NCI-H146 treated with DMSO at 0.1 percent for 48 hours (cell line): ENCODE results near the gene KLK3.
A peak's percentile ranks its signal among the peaks of the same experiment; 100 is the strongest.
"Not testable (repeated sequence)": the region's sequence is repeated elsewhere in the genome, so short reads cannot be mapped to it uniquely, and the experiment has no call there.

Source experiments
- DNase-seq: peaks from one replicate; lab custom pipeline; 2025; ENCODE audit not compliant: unreplicated experiment; lab: John Stamatoyannopoulos, UW

KLK3 gene

GRCh38 chr19:50859849-50860248 is 5.1 kb downstream of the KLK3 start:
- no peak for DNase-seq

DNA sequence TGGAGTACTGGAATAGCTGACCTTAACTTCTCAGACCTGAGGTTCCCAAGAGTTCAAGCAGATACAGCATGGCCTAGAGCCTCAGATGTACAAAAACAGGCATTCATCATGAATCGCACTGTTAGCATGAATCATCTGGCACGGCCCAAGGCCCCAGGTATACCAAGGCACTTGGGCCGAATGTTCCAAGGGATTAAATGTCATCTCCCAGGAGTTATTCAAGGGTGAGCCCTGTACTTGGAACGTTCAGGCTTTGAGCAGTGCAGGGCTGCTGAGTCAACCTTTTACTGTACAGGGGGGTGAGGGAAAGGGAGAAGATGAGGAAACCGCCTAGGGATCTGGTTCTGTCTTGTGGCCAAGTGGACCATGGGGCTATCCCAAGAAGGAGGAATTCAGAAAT is 6.3 kb downstream of the KLK3 start:
- DNase-seq: no peak

DNA sequence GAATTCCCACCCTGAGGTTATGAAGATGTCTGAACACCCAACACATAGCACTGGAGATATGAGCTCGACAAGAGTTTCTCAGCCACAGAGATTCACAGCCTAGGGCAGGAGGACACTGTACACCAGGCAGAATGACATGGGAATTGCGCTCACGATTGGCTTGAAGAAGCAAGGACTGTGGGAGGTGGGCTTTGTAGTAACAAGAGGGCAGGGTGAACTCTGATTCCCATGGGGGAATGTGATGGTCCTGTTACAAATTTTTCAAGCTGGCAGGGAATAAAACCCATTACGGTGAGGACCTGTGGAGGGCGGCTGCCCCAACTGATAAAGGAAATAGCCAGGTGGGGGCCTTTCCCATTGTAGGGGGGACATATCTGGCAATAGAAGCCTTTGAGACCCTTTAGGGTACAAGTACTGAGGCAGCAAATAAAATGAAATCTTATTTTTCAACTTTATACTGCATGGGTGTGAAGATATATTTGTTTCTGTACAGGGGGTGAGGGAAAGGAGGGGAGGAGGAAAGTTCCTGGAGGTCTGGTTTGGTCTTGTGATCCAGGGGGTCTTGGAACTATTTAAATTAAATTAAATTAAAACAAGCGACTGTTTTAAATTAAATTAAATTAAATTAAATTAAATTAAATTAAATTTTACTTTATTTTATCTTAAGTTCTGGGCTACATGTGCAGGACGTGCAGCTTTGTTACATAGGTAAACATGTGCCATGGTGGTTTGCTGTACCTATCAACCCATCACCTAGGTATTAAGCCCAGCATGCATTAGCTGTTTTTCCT is 7.0 kb downstream of the KLK3 start:
- DNase-seq: no peak

DNA sequence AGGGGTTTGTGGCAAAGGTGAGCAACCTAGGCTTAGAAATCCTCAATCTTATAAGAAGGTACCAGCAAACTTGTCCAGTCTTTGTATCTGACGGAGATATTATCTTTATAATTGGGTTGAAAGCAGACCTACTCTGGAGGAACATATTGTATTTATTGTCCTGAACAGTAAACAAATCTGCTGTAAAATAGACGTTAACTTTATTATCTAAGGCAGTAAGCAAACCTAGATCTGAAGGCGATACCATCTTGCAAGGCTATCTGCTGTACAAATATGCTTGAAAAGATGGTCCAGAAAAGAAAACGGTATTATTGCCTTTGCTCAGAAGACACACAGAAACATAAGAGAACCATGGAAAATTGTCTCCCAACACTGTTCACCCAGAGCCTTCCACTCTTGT is 14.8 kb downstream of the KLK3 start:
- DNase-seq: no peak

DNA sequence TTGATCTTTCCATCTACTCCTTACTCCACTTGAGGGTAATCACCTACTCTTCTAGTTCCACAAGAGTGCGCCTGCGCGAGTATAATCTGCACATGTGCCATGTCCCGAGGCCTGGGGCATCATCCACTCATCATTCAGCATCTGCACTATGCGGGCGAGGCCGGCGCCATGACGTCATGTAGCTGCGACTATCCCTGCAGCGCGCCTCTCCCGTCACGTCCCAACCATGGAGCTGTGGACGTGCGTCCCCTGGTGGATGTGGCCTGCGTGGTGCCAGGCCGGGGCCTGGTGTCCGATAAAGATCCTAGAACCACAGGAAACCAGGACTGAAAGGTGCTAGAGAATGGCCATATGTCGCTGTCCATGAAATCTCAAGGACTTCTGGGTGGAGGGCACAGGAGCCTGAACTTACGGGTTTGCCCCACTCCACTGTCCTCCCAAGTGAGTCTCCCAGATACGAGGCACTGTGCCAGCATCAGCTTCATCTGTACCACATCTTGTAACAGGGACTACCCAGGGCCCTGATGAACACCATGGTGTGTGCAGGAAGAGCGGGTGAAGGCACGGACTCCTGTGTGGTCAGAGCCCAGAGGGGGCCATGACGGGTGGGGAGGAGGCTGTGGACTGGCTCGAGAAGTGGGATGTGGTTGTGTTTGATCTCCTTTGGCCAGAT is 15.8 kb downstream of the KLK3 start:
- peak; percentile 69 for DNase-seq

DNA sequence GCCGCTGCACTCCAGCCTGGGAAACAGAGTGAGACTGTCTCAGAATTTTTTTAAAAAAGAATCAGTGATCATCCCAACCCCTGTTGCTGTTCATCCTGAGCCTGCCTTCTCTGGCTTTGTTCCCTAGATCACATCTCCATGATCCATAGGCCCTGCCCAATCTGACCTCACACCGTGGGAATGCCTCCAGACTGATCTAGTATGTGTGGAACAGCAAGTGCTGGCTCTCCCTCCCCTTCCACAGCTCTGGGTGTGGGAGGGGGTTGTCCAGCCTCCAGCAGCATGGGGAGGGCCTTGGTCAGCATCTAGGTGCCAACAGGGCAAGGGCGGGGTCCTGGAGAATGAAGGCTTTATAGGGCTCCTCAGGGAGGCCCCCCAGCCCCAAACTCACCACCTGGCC is 18.3 kb downstream of the KLK3 start, which contains the start of gene KLK2:
Gene KLK2, plus strand, starts transcription at position 384 of the 400 bp plus-strand sequence. CDS start 35 bp downstream, outside the sequence.
- DNase-seq: no peak

DNA sequence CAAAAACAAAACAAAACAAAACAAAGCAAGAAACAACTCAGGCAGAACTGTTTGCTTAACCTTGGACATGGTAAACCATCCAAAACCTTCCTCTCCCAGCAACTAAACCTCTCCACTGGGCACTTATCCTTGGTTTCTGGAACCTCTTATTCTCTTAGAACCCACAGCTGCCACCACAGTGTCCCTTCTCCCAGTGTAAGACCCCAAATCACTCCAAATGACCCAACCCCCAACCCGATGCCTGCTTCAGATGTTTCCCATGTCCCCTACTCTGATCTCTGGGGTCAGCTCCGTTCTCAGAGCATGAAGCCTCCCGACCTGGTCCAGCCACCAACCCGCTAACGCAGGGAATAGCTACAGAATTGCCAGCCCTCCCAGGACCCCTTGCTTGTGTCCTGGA is 19.5 kb downstream of the KLK3 start:
- no peak for DNase-seq

DNA sequence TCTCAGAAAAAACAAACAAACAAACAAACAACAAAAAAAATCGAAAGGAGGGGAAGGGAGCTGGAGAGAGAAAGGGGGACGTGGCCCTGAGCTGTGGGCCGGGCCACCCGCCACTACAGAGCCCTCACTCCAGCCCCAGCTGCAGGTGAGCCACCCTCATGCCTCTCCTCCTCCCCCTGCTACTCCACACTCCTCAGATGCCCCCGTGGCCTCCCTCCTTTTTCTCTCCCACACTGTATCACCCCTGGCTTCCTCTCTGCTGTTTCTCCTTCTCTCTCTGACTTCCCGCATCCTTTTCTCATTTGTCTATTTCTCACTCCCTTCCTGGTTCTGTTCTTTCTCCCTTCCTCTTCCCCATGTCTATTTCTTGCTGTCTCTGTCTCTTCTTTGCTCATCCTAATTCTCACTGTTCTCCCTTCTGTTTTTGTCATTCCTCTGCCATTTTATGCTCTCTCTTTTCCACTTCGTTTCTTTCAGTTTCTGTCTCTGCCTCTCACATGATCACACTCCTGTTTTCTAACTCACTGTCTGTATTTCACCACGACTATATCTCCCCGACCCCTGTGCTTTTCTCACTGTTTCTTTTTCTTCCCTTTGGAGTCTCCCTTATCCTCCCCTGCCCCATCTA is 21.2 kb downstream of the KLK3 start:
- no peak for DNase-seq

- no peak for DNase-seq
Observed at GRCh38 chr19:50876456-50876855, 21.7 kb downstream of the KLK3 start.

DNA sequence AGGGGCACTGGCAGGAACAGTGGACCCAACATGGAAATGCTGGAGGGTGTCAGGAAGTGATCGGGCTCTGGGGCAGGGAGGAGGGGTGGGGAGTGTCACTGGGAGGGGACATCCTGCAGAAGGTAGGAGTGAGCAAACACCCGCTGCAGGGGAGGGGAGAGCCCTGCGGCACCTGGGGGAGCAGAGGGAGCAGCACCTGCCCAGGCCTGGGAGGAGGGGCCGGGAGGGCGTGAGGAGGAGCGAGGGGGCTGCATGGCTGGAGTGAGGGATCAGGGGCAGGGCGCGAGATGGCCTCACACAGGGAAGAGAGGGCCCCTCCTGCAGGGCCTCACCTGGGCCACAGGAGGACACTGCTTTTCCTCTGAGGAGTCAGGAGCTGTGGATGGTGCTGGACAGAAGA is 22.6 kb downstream of the KLK3 start:
- DNase-seq: peak; percentile 83

DNA sequence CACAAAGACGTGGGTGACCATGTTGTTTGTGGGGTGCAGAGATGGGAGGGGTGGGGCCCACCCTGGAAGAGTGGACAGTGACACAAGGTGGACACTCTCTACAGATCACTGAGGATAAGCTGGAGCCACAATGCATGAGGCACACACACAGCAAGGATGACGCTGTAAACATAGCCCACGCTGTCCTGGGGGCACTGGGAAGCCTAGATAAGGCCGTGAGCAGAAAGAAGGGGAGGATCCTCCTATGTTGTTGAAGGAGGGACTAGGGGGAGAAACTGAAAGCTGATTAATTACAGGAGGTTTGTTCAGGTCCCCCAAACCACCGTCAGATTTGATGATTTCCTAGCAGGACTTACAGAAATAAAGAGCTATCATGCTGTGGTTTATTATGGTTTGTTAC is 24.1 kb downstream of the KLK3 start:
- no peak for DNase-seq

DNA sequence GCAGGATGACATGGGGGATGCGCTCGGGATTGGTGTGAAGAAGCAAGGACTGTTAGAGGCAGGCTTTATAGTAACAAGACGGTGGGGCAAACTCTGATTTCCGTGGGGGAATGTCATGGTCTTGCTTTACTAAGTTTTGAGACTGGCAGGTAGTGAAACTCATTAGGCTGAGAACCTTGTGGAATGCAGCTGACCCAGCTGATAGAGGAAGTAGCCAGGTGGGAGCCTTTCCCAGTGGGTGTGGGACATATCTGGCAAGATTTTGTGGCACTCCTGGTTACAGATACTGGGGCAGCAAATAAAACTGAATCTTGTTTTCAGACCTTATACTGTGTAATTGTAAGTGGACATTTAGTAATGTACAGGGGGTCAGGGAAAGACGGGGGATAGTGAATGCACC is 25.5 kb downstream of the KLK3 start:
- DNase-seq: no peak

GRCh38 chr19:50882188-50882587 is 27.5 kb downstream of the KLK3 start:
- no peak for DNase-seq

- DNase-seq: no peak
Observed at GRCh38 chr19:50889638-50890037, 34.9 kb downstream of the KLK3 start.

DNA sequence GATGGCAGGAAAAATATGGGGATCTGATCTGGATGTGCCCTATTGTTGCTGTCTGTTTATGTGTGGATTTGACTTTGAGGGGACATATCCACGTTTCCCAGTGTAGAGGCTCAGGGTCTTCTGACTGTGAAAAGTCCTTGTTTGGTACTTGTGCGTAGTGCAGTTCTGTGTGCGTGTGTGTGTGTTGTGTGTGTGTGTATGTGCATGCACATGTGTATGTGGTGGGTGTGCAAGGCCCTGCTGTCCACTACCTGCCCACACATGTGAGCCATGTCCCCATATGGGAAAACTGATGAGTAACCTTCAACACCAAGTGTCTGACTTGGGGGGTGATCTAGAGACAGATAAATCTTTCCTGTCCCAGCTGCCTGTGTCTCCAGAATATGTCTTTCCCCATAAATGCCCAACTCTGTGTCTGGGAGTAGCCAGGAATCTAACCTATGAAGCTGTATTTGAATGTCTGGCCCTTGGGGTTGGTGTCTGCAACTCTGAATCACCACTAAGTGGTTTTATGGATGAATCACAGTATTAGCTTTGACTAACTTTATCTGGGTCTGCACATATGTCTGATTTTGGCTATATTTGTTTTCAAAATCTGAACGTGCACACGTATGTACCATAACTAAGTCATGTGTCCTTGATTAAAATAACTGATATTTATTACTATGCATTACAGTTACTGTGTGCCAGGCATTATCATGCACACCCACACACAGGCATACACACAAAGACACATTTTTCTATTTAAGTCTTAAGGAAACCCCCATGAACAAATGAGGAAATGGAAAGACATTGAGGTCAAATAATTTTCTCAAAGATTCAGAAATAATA is 35.9 kb downstream of the KLK3 start:
- no peak for DNase-seq

DNA sequence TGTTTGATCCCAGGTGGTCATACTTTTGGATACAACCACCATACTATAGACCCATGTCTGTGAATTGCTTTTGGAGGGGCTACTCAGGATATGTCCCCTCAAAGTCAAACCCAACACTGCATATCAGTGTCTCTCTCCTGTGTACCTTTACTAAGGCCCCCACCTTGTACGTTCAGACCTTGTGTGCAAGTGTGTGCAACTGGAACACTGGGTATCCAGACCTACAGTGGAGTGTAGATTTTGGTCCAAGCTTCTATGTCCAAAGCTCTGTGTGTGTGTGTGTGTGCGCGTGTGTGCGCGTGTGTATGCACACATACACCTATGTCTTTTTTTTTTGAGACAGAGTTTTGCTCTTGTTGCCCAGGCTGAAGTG is 36.5 kb downstream of the KLK3 start:
- no peak for DNase-seq

- DNase-seq: no peak
Observed at GRCh38 chr19:50893047-50893736, 38.5 kb downstream of the KLK3 start.

- DNase-seq: no peak
Observed at GRCh38 chr19:50894478-50895356, 40.0 kb downstream of the KLK3 start.

DNA sequence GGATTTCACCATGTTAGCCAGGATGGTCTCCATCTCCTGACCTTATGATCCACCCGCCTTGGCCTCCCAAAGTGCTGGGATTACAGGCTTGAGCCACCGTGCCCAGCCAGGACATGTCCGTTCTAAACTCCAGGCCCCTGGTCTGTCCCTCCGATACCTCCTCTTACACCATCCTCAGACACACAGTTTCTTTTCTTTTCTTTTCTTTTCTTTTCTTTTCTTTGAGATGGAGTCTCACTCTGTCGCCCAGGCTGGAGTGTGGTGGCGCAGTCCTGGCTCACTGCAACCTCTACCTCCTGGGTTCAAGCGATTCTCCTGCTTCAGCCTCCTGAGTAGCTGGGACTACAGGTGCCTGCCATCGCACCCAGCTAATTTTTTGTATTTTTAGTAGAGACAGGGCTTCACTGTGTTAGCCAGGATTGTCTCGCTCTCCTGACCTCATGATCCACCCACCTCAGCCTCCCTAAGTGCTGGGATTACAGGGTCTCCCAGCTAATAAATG is 41.4 kb downstream of the KLK3 start:
- DNase-seq: not testable (repeated sequence)
